Activated T-cell treated with anti-CD3 and anti-CD28 coated beads for 24 hours (primary cell): ENCODE measurements around the gene TTC9.

Source experiments
- DNase-seq: peaks from one replicate; pipeline ENCODE4 v3.0.0-alpha.2; 2020; ENCODE audit warnings: low read depth

The TTC9 gene

GRCh38 chr14:70716483-70716882, 74.8 kb downstream of the TTC9 start:
- DNase-seq: no peak

GRCh38 chr14:70716958-70717357, 75.2 kb downstream of the TTC9 start:
- DNase-seq: no peak

- no peak for DNase-seq
Observed at GRCh38 chr14:70718383-70719118, 76.8 kb downstream of the TTC9 start.

GRCh38 chr14:70721542-70721941, 79.8 kb downstream of the TTC9 start:
- no peak for DNase-seq

- DNase-seq: no peak
Observed at GRCh38 chr14:70722418-70722817, 80.7 kb downstream of the TTC9 start.

GRCh38 chr14:70723276-70723675, 81.6 kb downstream of the TTC9 start:
- DNase-seq: no peak

GRCh38 chr14:70724110-70724509, 82.4 kb downstream of the TTC9 start:
- no peak for DNase-seq

GRCh38 chr14:70724944-70725343, 83.2 kb downstream of the TTC9 start:
- no peak for DNase-seq
